K562 (cell line): ENCODE measurements around the gene ZSCAN2. TPM values are rescaled to one million over a fixed set of nuclear protein-coding genes. Genes with fewer than 3 reads are reported as not detected.

ENCODE experiments used
- BRF2 ChIP-seq: IDR thresholded peaks from 3 replicates; pipeline ENCODE4 v1.6.1; 2011; ENCODE audit warnings: borderline replicate concordance, mild to moderate bottlenecking; ENCODE audit not compliant: insufficient read length, insufficient read depth
- EZH2 ChIP-seq: IDR thresholded peaks from 2 replicates; pipeline ENCODE4 v1.6.1; 2012; ENCODE audit warnings: low read depth, mild to moderate bottlenecking, inconsistent platforms, low read length, borderline replicate concordance
- HDAC3 ChIP-seq: fragments of 450-650 bp; IDR thresholded peaks from 2 replicates; pipeline ENCODE4 v1.6.1; 2018; ENCODE audit warnings: borderline replicate concordance, mild to moderate bottlenecking, moderate library complexity; ENCODE audit not compliant: partially characterized antibody
- JUND ChIP-seq, 2 experiments: IDR thresholded peaks; 2 replicates in 1 of 2; 3 replicates in 1 of 2; pipeline ENCODE4 v1.6.1; 2011; ENCODE audit warnings: borderline replicate concordance in 2 of 2, low read depth in 2 of 2, low read length in 2 of 2, improper control_type of control experiment in 1 of 2, missing biosample characterization in 1 of 2, missing genetic modification characterization in 1 of 2, missing genetic modification reagents in 1 of 2
- PHF21A ChIP-seq: fragments of 450-650 bp; IDR thresholded peaks from 2 replicates; pipeline ENCODE4 v1.6.1; 2017; ENCODE audit warnings: low read depth, borderline replicate concordance
- RAD21 ChIP-seq, 2 experiments: fragments of 250-450 bp in 1 of 2; fragments of 450-650 bp in 1 of 2; sonication (Bioruptor Pico) in 1 of 2; formaldehyde crosslinking in 1 of 2; IDR thresholded peaks in 1 of 2; conservative IDR thresholded peaks in 1 of 2; 2 replicates each; pipeline versions ENCODE4 v1.4.0 to v1.8.0; 2020 to 2022; ENCODE audit warnings: mild to moderate bottlenecking in 2 of 2, moderate library complexity in 1 of 2
- RBBP5 ChIP-seq: fragments of 200-600 bp; sonication (generic); IDR thresholded peaks from 2 replicates; pipeline ENCODE4 v1.6.1; 2012; ENCODE audit warnings: borderline replicate concordance, mild to moderate bottlenecking, low read length, control low read depth, inconsistent platforms; ENCODE audit not compliant: insufficient read depth, poor library complexity, severe bottlenecking
- SMAD2 ChIP-seq: fragments of 150-350 bp; IDR thresholded peaks from 2 replicates; pipeline ENCODE4 v1.6.1; 2014; ENCODE audit warnings: low read depth, mild to moderate bottlenecking, low read length
- U2AF1 ChIP-seq: fragments of 200-400 bp; formaldehyde crosslinking; optimal IDR thresholded peaks from 2 replicates; pipeline ENCODE3; 2017; ENCODE audit warnings: mild to moderate bottlenecking, low read depth, low read length, moderate library complexity
- U2AF2 ChIP-seq: fragments of 200-400 bp; formaldehyde crosslinking; optimal IDR thresholded peaks from 2 replicates; pipeline ENCODE3; 2017; ENCODE audit warnings: low read depth, mild to moderate bottlenecking, low read length
- UBTF ChIP-seq, 2 experiments: IDR thresholded peaks; 2 replicates each; pipeline ENCODE4 v1.6.1; 2012; ENCODE audit warnings: improper control_type of control experiment in 2 of 2, low read depth in 2 of 2, low read length in 2 of 2, borderline replicate concordance in 1 of 2
- XRCC5 ChIP-seq: fragments of 200-400 bp; formaldehyde crosslinking; IDR thresholded peaks from 2 replicates; pipeline ENCODE4 v1.6.1; 2017; ENCODE audit warnings: low read depth, mild to moderate bottlenecking, low read length
- ZNF3 ChIP-seq: fragments of 250-450 bp; sonication (Bioruptor Pico); IDR thresholded peaks from 2 replicates; pipeline ENCODE4 v1.5.0; 2021; ENCODE audit warnings: mild to moderate bottlenecking, moderate library complexity
- polyA plus RNA-seq, 8 experiments: library from polyadenylated mRNA; depleted of rRNA in 4 of 8; stranded (reverse) in 5 of 8; unstranded in 3 of 8; fragments of >200 nt; fragmentation: Nextera tagmentation in 2 of 8; fragmentation: Illumina TruSeq in 1 of 8; extraction: Ambion mirVana in 2 of 8; extraction: Trizol in 1 of 8; gene quantifications; 2 replicates each; pipeline versions ENCODE4 v1.2.1 to v1.2.3, GENCODE V29; 2011 to 2014; ENCODE audit warnings: inconsistent platforms in 1 of 8, missing spikeins in 1 of 8
- total RNA-seq, 7 experiments: library from RNA; depleted of rRNA in 6 of 7; stranded (reverse); fragments of >200 nt in 6 of 7; fragmentation: Illumina TruSeq in 2 of 7; extraction: Trizol in 2 of 7; gene quantifications; 2 replicates each; pipeline versions ENCODE4 v1.2.1 to v1.2.3, GENCODE V29; 2011 to 2021; ENCODE audit warnings: low replicate concordance in 1 of 7
- TF ChIP-seq, protein P1 (sequence below), 2 experiments: fragments of 450-650 bp in 1 of 2; IDR thresholded peaks; 2 replicates each; pipeline ENCODE4 v1.6.1; 2011 to 2017; ENCODE audit warnings: low read depth in 2 of 2, antibody characterized with exemption in 1 of 2, borderline replicate concordance in 1 of 2, low read length in 1 of 2, mild to moderate bottlenecking in 1 of 2, mixed read lengths in 1 of 2; ENCODE audit not compliant: control insufficient read depth in 1 of 2
- TF ChIP-seq, protein P2 (sequence below), 3 experiments: IDR thresholded peaks in 2 of 3; conservative IDR thresholded peaks in 1 of 3; 2 replicates each; pipeline ENCODE4 v1.5.1; 2011 to 2012; ENCODE audit warnings: low read length in 3 of 3, mild to moderate bottlenecking in 3 of 3, control low read depth in 2 of 3, improper control_type of control experiment in 1 of 3, inconsistent platforms in 1 of 3, low read depth in 1 of 3, mixed read lengths in 1 of 3, moderate library complexity in 1 of 3; ENCODE audit not compliant: insufficient read depth in 2 of 3

ZSCAN2 gene
- total and polyA plus RNA-seq, 9 of the 15 experiments (the other 6 are each of a cell fraction or from before 2014, with no cell fraction given) = 1.7 to 14.2 (median 6.6) TPM

DNA sequence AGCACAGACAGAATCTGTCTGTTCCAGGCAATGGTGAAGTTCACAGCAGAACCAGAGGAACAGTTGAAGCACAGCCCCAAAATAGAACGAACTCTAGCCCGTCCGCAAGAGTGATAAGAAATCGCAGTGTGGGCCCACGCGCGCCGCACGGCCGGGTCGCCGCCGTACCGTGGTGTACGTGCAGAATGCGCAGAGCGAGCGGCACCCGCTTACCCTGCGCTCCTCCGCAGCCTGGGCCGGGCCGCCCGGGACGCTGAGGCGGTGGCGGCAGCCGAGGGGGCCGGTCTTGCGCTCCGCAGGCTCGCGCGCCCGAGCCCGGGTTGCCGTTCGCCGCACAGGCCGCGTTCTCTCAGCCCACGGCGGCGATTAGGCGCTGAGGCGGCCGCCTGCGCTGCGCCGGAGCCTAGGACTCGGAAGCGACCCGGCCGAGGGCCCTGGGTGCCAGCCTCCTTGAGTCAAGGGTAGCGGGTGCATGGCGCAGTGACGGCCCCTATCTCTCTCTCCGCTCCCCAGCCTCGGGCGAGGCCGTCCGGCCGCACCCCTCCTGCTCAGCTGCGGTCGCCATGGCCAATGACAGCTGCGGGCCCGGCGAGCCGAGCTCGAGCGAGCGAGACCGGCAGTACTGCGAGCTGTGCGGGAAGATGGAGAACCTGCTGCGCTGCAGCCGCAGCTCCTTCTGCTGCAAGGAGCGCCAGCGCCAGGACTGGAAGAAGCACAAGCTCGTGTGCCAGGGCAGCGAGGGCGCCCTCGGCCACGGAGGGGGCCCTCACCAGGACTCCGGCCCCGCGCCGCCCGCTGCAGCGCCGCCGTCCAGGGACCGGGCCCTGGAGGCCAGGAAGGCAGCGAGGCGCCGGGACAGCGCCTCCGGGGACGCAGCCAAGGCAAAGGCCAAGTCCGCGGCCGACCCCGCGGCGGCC is 32.8 kb downstream of the ZSCAN2 start (continued):
- TF ChIP-seq UBTF (IDR thresholded peaks at IDR 0.05; ENCODE audit: borderline replicate concordance in 1 of 2, low read depth in 2 of 2, low read length in 2 of 2) (peak; percentile 99), HDAC3 (no peak), XRCC5 (0 out of 2 replicates have a peak, but pooled peaks have one; percentile 14), U2AF2 (no peak), RAD21 (CRISPR knock-in tag; conservative IDR thresholded peaks at IDR 0.05 in 1 of 2, IDR thresholded peaks at IDR 0.05 in 1 of 2) (no peak), JUND (IDR thresholded peaks at IDR 0.05; ENCODE audit: borderline replicate concordance, low read depth, low read length) (no peak), JUND (tag; IDR thresholded peaks at IDR 0.05; ENCODE audit: borderline replicate concordance, low read depth, low read length) (no peak), U2AF1 (no peak), PHF21A (no peak), RBBP5 (peak; percentile 95), BRF2 (no peak), ZNF3 (no peak), EZH2 (no peak), SMAD2 (no peak)
- TF ChIP-seq, protein P1, sequence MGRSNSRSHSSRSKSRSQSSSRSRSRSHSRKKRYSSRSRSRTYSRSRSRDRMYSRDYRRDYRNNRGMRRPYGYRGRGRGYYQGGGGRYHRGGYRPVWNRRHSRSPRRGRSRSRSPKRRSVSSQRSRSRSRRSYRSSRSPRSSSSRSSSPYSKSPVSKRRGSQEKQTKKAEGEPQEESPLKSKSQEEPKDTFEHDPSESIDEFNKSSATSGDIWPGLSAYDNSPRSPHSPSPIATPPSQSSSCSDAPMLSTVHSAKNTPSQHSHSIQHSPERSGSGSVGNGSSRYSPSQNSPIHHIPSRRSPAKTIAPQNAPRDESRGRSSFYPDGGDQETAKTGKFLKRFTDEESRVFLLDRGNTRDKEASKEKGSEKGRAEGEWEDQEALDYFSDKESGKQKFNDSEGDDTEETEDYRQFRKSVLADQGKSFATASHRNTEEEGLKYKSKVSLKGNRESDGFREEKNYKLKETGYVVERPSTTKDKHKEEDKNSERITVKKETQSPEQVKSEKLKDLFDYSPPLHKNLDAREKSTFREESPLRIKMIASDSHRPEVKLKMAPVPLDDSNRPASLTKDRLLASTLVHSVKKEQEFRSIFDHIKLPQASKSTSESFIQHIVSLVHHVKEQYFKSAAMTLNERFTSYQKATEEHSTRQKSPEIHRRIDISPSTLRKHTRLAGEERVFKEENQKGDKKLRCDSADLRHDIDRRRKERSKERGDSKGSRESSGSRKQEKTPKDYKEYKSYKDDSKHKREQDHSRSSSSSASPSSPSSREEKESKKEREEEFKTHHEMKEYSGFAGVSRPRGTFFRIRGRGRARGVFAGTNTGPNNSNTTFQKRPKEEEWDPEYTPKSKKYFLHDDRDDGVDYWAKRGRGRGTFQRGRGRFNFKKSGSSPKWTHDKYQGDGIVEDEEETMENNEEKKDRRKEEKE (IDR thresholded peaks at IDR 0.05; ENCODE audit: borderline replicate concordance in 1 of 2, control insufficient read depth in 1 of 2, low read depth in 2 of 2, low read length in 1 of 2) = no peak
- TF ChIP-seq, protein P2, sequence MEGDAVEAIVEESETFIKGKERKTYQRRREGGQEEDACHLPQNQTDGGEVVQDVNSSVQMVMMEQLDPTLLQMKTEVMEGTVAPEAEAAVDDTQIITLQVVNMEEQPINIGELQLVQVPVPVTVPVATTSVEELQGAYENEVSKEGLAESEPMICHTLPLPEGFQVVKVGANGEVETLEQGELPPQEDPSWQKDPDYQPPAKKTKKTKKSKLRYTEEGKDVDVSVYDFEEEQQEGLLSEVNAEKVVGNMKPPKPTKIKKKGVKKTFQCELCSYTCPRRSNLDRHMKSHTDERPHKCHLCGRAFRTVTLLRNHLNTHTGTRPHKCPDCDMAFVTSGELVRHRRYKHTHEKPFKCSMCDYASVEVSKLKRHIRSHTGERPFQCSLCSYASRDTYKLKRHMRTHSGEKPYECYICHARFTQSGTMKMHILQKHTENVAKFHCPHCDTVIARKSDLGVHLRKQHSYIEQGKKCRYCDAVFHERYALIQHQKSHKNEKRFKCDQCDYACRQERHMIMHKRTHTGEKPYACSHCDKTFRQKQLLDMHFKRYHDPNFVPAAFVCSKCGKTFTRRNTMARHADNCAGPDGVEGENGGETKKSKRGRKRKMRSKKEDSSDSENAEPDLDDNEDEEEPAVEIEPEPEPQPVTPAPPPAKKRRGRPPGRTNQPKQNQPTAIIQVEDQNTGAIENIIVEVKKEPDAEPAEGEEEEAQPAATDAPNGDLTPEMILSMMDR (IDR thresholded peaks at IDR 0.05 in 2 of 3, conservative IDR thresholded peaks at IDR 0.05 in 1 of 3; ENCODE audit: insufficient read depth in 2 of 3, low read depth in 1 of 3, low read length in 3 of 3) = no peak
